Right atrium auricular region (tissue), 2 donors: ENCODE measurements around the gene TBX2. TPM values are rescaled to one million over a fixed set of nuclear protein-coding genes. Genes with fewer than 3 reads are reported as not detected.

ENCODE experiments used
- DNase-seq: peaks from one replicate; pipeline ENCODE4 v3.0.0-alpha.2; 2019; ENCODE audit warnings: low spot score
- H3K27ac ChIP-seq, 2 donors: fragments of 200-600 bp; sonication (generic); 1 replicate in 1 of 2; 2 replicates in 1 of 2; pipeline ENCODE4 v1.5.1; 2016 to 2019
- H3K27me3 ChIP-seq, 2 donors: fragments of 200-600 bp; sonication (generic); one replicate each; pipeline versions ENCODE4 v1.5.1 to v1.6.0; 2017 to 2019
- H3K36me3 ChIP-seq: fragments of 200-600 bp; sonication (generic); one replicate; pipeline ENCODE4 v1.5.1; 2016
- H3K4me1 ChIP-seq, 2 donors: fragments of 200-600 bp; sonication (generic); one replicate each; pipeline versions ENCODE4 v1.5.1 to v1.6.0; 2017 to 2019
- H3K4me3 ChIP-seq, 2 donors: fragments of 200-600 bp; sonication (generic); 1 replicate in 1 of 2; 2 replicates in 1 of 2; pipeline ENCODE4 v1.5.1; 2017 to 2019; ENCODE audit warnings: mild to moderate bottlenecking in 1 of 2, moderate library complexity in 1 of 2
- H3K9me3 ChIP-seq, 2 donors: fragments of 200-600 bp; sonication (generic); one replicate each; pipeline ENCODE4 v1.5.1; 2019
- CTCF ChIP-seq, 2 donors: fragments of 200-600 bp; sonication (generic); IDR thresholded peaks; one replicate each; pipeline ENCODE4 v1.5.1; 2019; ENCODE audit warnings: antibody characterized with exemption in 2 of 2
- total RNA-seq, 2 donors: library from RNA; depleted of rRNA; stranded (reverse); fragments of >200 nt; gene quantifications; one replicate each; pipeline ENCODE4 v1.1.0, GENCODE V29; 2016

TBX2 gene
- total RNA-seq, 2 donors from 2014 or later, result 4.3 to 6.9 TPM

- H3K27ac ChIP-seq, result no peak overlapping the region
- H3K27me3 ChIP-seq, result peaks cover 38 to 56% of the 10 kb centered on the region in 2 donors
- H3K4me1 ChIP-seq, result peaks cover 0 to 25% of the 10 kb centered on the region in 2 donors
- H3K36me3 ChIP-seq, result no peaks in the 10 kb centered on the region
- TF ChIP-seq CTCF (IDR thresholded peaks at IDR 0.05), result no peak
- no peaks in the 10 kb centered on the region for H3K9me3 ChIP-seq
- peak overlapping the region in 1 of 2 donors; percentile 42 for H3K4me3 ChIP-seq
- peak; percentile 52 for DNase-seq
These were observed 52.1 kb downstream of the TBX2 start for GRCh38 chr17:61451538-61452300.

- H3K9me3 ChIP-seq, result no peaks in the 10 kb centered on the region
- no peak for TF ChIP-seq CTCF (IDR thresholded peaks at IDR 0.05)
- no peak within 1 kb of the TSS for H3K27ac ChIP-seq
- H3K4me3 ChIP-seq, result peak within 1 kb of the TSS in 1 of 2 donors; percentile 42
- H3K27me3 ChIP-seq, result peaks cover 46 to 61% of the 10 kb centered on the region in 2 donors
- peak; percentile 49 for DNase-seq
- no peaks in the 10 kb centered on the region for H3K36me3 ChIP-seq
- H3K4me1 ChIP-seq, result peaks cover 0 to 31% of the 10 kb centered on the region in 2 donors
These were observed 53.0 kb downstream of the TBX2 start, which contains the start of gene TBX4 for GRCh38 chr17:61452301-61453290. Gene TBX4, plus strand, starts transcription at chr17:61452422. Its CDS starts 4,069 bp downstream, at chr17:61456491.

- Histone ChIP-seq H3K4me3 (no peak overlapping the region), H3K27me3 (peaks cover 47 to 61% of the 10 kb centered on the region in 2 donors), H3K27ac (no peak overlapping the region), H3K4me1 (peaks cover 0 to 36% of the 10 kb centered on the region in 2 donors), H3K36me3 (no peaks in the 10 kb centered on the region), H3K9me3 (no peaks in the 10 kb centered on the region)
- TF ChIP-seq CTCF (IDR thresholded peaks at IDR 0.05), result no peak
- no peak for DNase-seq
These were observed 54.1 kb downstream of the TBX2 start for GRCh38 chr17:61453566-61454380.

- TF ChIP-seq CTCF (IDR thresholded peaks at IDR 0.05), result no peak
- Histone ChIP-seq H3K4me3 (no peak overlapping the region), H3K9me3 (no peaks in the 10 kb centered on the region), H3K4me1 (peaks cover 0 to 36% of the 10 kb centered on the region in 2 donors), H3K27me3 (peaks cover 47 to 61% of the 10 kb centered on the region in 2 donors), H3K27ac (no peak overlapping the region), H3K36me3 (no peaks in the 10 kb centered on the region)
- DNase-seq, result peak; percentile 49
These were observed 55.0 kb downstream of the TBX2 start for GRCh38 chr17:61454381-61455323.
